SU-DHL-6 (cell line): ENCODE data around the gene STK36.

Experiments used
- H2AFZ ChIP-seq: fragments of 200-600 bp; sonication (generic); 2 replicates; pipeline ENCODE4 v1.6.1; 2014; ENCODE audit warnings: low read depth, mild to moderate bottlenecking, moderate library complexity, mixed read lengths, antibody characterized with exemption, low read length; ENCODE audit not compliant: severe bottlenecking
- H3F3A ChIP-seq: fragments of 200-600 bp; shearing (Covaris generic); 2 replicates; pipeline ENCODE4 v1.6.0; 2016; ENCODE audit warnings: antibody characterized with exemption, mild to moderate bottlenecking; ENCODE audit not compliant: insufficient read depth
- H3K27ac ChIP-seq: fragments of 200-600 bp; sonication (generic); 2 replicates; pipeline ENCODE4 v1.5.1; 2016; ENCODE audit warnings: low read depth, mild to moderate bottlenecking, low read length, moderate library complexity, mixed read lengths
- H3K27me3 ChIP-seq: fragments of 200-600 bp; sonication (generic), shearing (Covaris generic); 2 replicates; pipeline ENCODE4 v1.6.0; 2014; ENCODE audit warnings: mild to moderate bottlenecking, low read length
- H3K36me3 ChIP-seq: fragments of 200-600 bp; sonication (generic); 2 replicates; pipeline ENCODE4 v1.6.1; 2014; ENCODE audit warnings: mild to moderate bottlenecking, low read length, mixed read lengths
- H3K4me2 ChIP-seq: fragments of 300-600, 200-600 bp; shearing (Covaris generic), sonication (generic); 2 replicates; pipeline ENCODE4 v1.6.0; 2014; ENCODE audit warnings: low read length, low read depth, mild to moderate bottlenecking; ENCODE audit not compliant: poor library complexity, severe bottlenecking
- H3K4me3 ChIP-seq: fragments of 200-600 bp; sonication (generic); 2 replicates; pipeline ENCODE4 v1.5.1; 2014; ENCODE audit warnings: antibody characterized with exemption, low read length, mild to moderate bottlenecking, mixed read lengths; ENCODE audit not compliant: insufficient read depth, poor library complexity, severe bottlenecking
- H3K79me2 ChIP-seq: fragments of 200-600 bp; sonication (generic); 2 replicates; pipeline ENCODE4 v1.6.1; 2014; ENCODE audit warnings: mild to moderate bottlenecking, low read length, moderate library complexity; ENCODE audit not compliant: insufficient read depth
- H3K9ac ChIP-seq: fragments of 200-600 bp; sonication (generic); 2 replicates; pipeline ENCODE4 v1.7.0; 2014; ENCODE audit warnings: mild to moderate bottlenecking, low read length
- H3K9me2 ChIP-seq: fragments of 200-600 bp; sonication (generic); replicated peaks from 2 replicates; pipeline ENCODE4 v1.6.1; 2014; ENCODE audit warnings: low read length; ENCODE audit not compliant: insufficient read depth
- H3K9me3 ChIP-seq: fragments of 200-600 bp; sonication (generic); 2 replicates; pipeline ENCODE4 v1.6.1; 2014; ENCODE audit warnings: low read length, mixed read lengths; ENCODE audit not compliant: insufficient read depth
- H4K20me1 ChIP-seq: fragments of 200-600 bp; sonication (generic); 2 replicates; pipeline ENCODE4 v1.6.1; 2014; ENCODE audit warnings: low read depth, mild to moderate bottlenecking, antibody characterized with exemption, low read length, moderate library complexity, mixed read lengths
- CTCF ChIP-seq: fragments of 200-600 bp; sonication (generic); IDR thresholded peaks from one replicate; pipeline ENCODE4 v1.5.1; 2017; ENCODE audit warnings: antibody characterized with exemption, mild to moderate bottlenecking, low read length, moderate library complexity; ENCODE audit not compliant: insufficient read depth, poor library complexity, severe bottlenecking
- EZH2phosphoT487 ChIP-seq: fragments of 200-600 bp; sonication (generic), shearing (Covaris generic); conservative IDR thresholded peaks from 2 replicates; pipeline ENCODE4 v1.6.1; 2018; ENCODE audit warnings: mild to moderate bottlenecking, antibody characterized with exemption, low read length, moderate library complexity, mixed read lengths

Gene STK36

GRCh38 chr2:218635719-218636118 is 36.2 kb upstream of the STK36 start:
- 0 out of 2 replicates have a peak, but pooled peaks cover 6% of the 10 kb centered on the region for H3K36me3 ChIP-seq
- H2AFZ ChIP-seq: no peak overlapping the region
- no peak overlapping the region for H3K4me2 ChIP-seq

GRCh38 chr2:218638372-218638771 is 33.5 kb upstream of the STK36 start:
- no peak for TF ChIP-seq CTCF
- no peak for TF ChIP-seq EZH2phosphoT487
- Histone ChIP-seq H3K79me2 (no peaks in the 10 kb centered on the region), H3K9me3 (no peaks in the 10 kb centered on the region), H4K20me1 (no peaks in the 10 kb centered on the region; the same call in 1 of the 2 replicates), H3K9ac (no peak overlapping the region), H3K36me3 (0 out of 2 replicates have a peak, but pooled peaks cover 6% of the 10 kb centered on the region), H3K4me2 (no peak overlapping the region), H3K4me3 (no peak overlapping the region), H3K9me2 (no peaks in the 10 kb centered on the region), H3K27me3 (no peaks in the 10 kb centered on the region), H3F3A (0 out of 2 replicates have a peak, but pooled peaks cover 4% of the 10 kb centered on the region), H3K27ac (no peak overlapping the region), H2AFZ (no peak overlapping the region)

More at GRCh38 chr2:218635719-218636118, 36.2 kb upstream of the STK36 start:
- H3K9me3 ChIP-seq: no peaks in the 10 kb centered on the region
- H3K9me2 ChIP-seq: no peaks in the 10 kb centered on the region
- no peak overlapping the region for H3K9ac ChIP-seq
- no peaks in the 10 kb centered on the region for H3K79me2 ChIP-seq
- H3K27me3 ChIP-seq: no peaks in the 10 kb centered on the region
- no peak overlapping the region for H3K4me3 ChIP-seq
- H3F3A ChIP-seq: 0 out of 2 replicates have a peak, but pooled peaks cover 7% of the 10 kb centered on the region
- TF ChIP-seq EZH2phosphoT487: no peak
- no peaks in the 10 kb centered on the region; the same call in 1 of the 2 replicates for H4K20me1 ChIP-seq
- no peak overlapping the region for H3K27ac ChIP-seq

GRCh38 chr2:218642121-218642656 is 29.7 kb upstream of the STK36 start:
- no peak overlapping the region for H3K27ac ChIP-seq
- no peak overlapping the region for H3K9ac ChIP-seq
- H3K4me2 ChIP-seq: no peak overlapping the region
- H3K79me2 ChIP-seq: no peaks in the 10 kb centered on the region
- no peak for TF ChIP-seq CTCF
- no peak for TF ChIP-seq EZH2phosphoT487
- H3K27me3 ChIP-seq: no peaks in the 10 kb centered on the region
- H3K9me3 ChIP-seq: no peaks in the 10 kb centered on the region
- H3K4me3 ChIP-seq: no peak overlapping the region
- H4K20me1 ChIP-seq: no peaks in the 10 kb centered on the region; the same call in 1 of the 2 replicates
- no peaks in the 10 kb centered on the region for H3K9me2 ChIP-seq
- H3F3A ChIP-seq: 0 out of 2 replicates have a peak, but pooled peaks cover 4% of the 10 kb centered on the region
- 0 out of 2 replicates have a peak, but pooled peaks cover 10% of the 10 kb centered on the region for H3K36me3 ChIP-seq
- no peak overlapping the region for H2AFZ ChIP-seq

GRCh38 chr2:218642786-218643185 is 29.1 kb upstream of the STK36 start:
- Histone ChIP-seq H3K9me3 (no peaks in the 10 kb centered on the region), H3K9me2 (no peaks in the 10 kb centered on the region), H3K27me3 (no peaks in the 10 kb centered on the region), H3K36me3 (peaks cover 14% of the 10 kb centered on the region; the same call in 1 of the 2 replicates), H3F3A (0 out of 2 replicates have a peak, but pooled peaks cover 4% of the 10 kb centered on the region), H3K4me2 (no peak overlapping the region), H3K79me2 (peaks cover 4% of the 10 kb centered on the region; the same call in 1 of the 2 replicates), H4K20me1 (no peaks in the 10 kb centered on the region; the same call in 1 of the 2 replicates), H3K27ac (no peak overlapping the region), H2AFZ (no peak overlapping the region), H3K4me3 (no peak overlapping the region), H3K9ac (no peak overlapping the region)
- no peak for TF ChIP-seq EZH2phosphoT487
- no peak for TF ChIP-seq CTCF
